Measurements from ENCODE around the gene DOCK10.

The DOCK10 gene

GRCh38 chr2:224984637-224985036, 57.6 kb downstream of the DOCK10 start:
- DNase-seq, result no peak

GRCh38 chr2:224983712-224984554, 58.3 kb downstream of the DOCK10 start:
- Histone ChIP-seq H3K36me3 (no peaks in the 10 kb centered on the region), H3K27me3 (peaks cover 7% of the 10 kb centered on the region), H3K9me3 (no peaks in the 10 kb centered on the region), H3K4me3 (ENCODE audit: low read depth, low read length) (peak overlapping the region; percentile 31), H3K4me1 (peaks cover 5% of the 10 kb centered on the region; the same call in 1 of the 2 replicates)
- TF ChIP-seq CTCF (IDR thresholded peaks at IDR 0.05; ENCODE audit: low read depth, low read length), result no peak
- no peak for DNase-seq

More at GRCh38 chr2:224984637-224985036, 57.6 kb downstream of the DOCK10 start:
- Histone ChIP-seq H3K27me3 (peaks cover 10% of the 10 kb centered on the region), H3K4me3 (ENCODE audit: low read depth, low read length) (peak overlapping the region; percentile 31), H3K9me3 (no peaks in the 10 kb centered on the region), H3K36me3 (no peaks in the 10 kb centered on the region), H3K4me1 (peaks cover 5% of the 10 kb centered on the region; the same call in 1 of the 2 replicates)
- TF ChIP-seq CTCF (IDR thresholded peaks at IDR 0.05; ENCODE audit: low read depth, low read length), result no peak

GRCh38 chr2:224982910-224983711, 59.2 kb downstream of the DOCK10 start:
- no peak for DNase-seq

GRCh38 chr2:224982226-224982625, 60.0 kb downstream of the DOCK10 start:
- TF ChIP-seq CTCF (IDR thresholded peaks at IDR 0.05; ENCODE audit: low read depth, low read length), result no peak
- H3K4me3 ChIP-seq (ENCODE audit: low read depth, low read length), result no peak overlapping the region
- H3K36me3 ChIP-seq, result no peaks in the 10 kb centered on the region
- DNase-seq, result no peak
- H3K4me1 ChIP-seq, result peaks cover 5% of the 10 kb centered on the region; the same call in 1 of the 2 replicates
- H3K27me3 ChIP-seq, result no peaks in the 10 kb centered on the region; the same call in 1 of the 2 replicates
- H3K9me3 ChIP-seq, result no peaks in the 10 kb centered on the region

More at GRCh38 chr2:224982910-224983711, 59.2 kb downstream of the DOCK10 start:
- H3K36me3 ChIP-seq, result no peaks in the 10 kb centered on the region
- no peak for TF ChIP-seq CTCF (IDR thresholded peaks at IDR 0.05; ENCODE audit: low read depth, low read length)
- peaks cover 5% of the 10 kb centered on the region; the same call in 1 of the 2 replicates for H3K4me1 ChIP-seq
- H3K4me3 ChIP-seq (ENCODE audit: low read depth, low read length), result no peak overlapping the region
- H3K9me3 ChIP-seq, result no peaks in the 10 kb centered on the region
- no peaks in the 10 kb centered on the region; the same call in 1 of the 2 replicates for H3K27me3 ChIP-seq

GRCh38 chr2:224976629-224977525, 65.4 kb downstream of the DOCK10 start:
- Histone ChIP-seq H3K4me3 (ENCODE audit: low read depth, low read length) (no peak overlapping the region), H3K9me3 (no peaks in the 10 kb centered on the region), H3K36me3 (no peaks in the 10 kb centered on the region), H3K4me1 (no peaks in the 10 kb centered on the region), H3K27me3 (peaks cover 12% of the 10 kb centered on the region)
- DNase-seq, result no peak
- TF ChIP-seq CTCF (IDR thresholded peaks at IDR 0.05; ENCODE audit: low read depth, low read length), result no peak

Measured in BE2C (cell line).